Stromal cell of bone marrow (primary cell): ENCODE results near the gene TNRC6A.
"Not testable (repeated sequence)": the region's sequence is repeated elsewhere in the genome, so short reads cannot be mapped to it uniquely, and the experiment has no call there.

ENCODE experiments used
- DNase-seq: peaks from one replicate; pipeline ENCODE4 v3.0.0-alpha.2; 2012; ENCODE audit warnings: low read depth

Gene TNRC6A

DNA sequence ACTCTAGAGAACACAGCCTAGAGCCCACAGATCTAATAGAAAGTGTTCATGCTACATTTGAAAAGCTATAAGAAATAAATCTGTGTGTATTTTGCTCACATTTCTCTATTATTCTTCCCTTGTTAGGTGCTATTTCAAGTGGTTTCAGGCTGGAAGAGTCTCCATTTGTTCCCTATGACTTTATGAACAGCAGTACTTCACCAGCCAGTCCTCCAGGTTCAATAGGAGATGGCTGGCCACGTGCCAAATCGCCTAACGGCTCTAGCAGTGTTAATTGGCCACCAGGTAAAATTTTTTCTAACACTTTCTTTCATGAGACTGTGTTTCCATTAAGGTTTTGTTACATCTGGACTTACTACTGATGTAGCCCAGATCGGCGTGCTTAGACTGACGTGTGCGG, 85.6 kb downstream of the TNRC6A start:
- DNase-seq = no peak

DNA sequence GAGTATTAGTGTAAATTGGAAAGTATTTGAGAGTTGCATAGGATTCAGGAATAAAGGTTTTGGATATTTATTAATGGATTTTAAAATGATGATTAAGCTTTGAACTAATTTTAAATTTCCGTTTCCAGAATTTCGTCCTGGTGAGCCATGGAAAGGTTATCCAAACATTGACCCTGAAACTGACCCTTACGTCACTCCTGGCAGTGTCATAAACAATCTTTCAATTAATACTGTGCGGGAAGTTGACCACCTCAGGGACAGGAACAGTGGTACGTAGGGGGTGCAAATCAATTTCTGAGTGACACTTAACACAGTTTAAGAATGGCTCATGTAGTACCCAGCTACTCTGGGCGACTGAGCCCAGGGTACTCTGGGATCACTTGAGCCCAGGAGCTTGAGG, 87.2 kb downstream of the TNRC6A start:
- no peak for DNase-seq

DNA sequence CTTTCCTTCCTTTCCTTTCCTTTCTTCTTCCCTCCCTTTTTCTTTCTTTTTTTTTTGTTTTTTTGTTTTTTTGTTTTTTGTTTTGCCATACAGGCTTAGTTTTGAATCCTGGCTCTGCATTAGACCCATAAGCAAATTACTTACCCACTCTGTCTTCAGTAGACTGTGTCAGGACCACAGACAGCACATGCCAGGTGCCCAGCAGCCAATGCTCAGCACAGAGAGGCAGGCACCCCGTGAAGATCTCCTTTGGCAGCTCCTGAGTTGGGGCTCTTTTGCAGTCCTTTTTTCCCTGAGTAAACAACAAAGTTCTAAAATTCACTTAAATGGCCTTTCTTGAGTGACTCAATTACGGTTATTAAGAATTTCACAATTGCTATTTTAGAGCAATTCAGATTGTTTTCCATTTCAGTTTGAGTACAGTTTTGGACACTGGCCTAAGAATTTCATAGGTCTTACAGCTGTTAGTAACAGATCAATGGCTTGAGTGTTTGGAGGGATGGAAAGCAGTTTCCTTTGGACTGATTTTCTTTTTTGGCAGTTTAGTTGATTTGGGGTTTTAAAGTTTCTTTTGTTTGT, 90.1 kb downstream of the TNRC6A start:
- DNase-seq = no peak

DNA sequence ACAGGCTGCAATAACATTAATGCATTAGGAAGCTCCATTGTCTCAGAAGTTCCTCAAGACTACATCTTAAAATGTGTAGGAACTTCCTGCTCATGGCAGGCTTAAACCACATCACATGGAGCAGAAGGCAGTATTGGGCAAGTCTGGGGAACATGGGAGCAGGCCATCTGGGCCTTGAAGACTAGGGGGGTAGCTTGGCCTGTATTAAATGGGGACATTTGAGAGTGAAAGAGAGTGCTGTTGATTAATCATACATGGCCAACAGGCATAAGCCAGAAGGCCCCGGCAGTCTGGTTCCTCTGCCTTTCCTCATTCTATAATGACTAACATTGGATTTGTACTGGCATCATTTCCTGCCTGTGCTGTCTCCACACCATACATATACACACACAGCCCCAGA, 91.1 kb downstream of the TNRC6A start:
- DNase-seq = no peak

DNA sequence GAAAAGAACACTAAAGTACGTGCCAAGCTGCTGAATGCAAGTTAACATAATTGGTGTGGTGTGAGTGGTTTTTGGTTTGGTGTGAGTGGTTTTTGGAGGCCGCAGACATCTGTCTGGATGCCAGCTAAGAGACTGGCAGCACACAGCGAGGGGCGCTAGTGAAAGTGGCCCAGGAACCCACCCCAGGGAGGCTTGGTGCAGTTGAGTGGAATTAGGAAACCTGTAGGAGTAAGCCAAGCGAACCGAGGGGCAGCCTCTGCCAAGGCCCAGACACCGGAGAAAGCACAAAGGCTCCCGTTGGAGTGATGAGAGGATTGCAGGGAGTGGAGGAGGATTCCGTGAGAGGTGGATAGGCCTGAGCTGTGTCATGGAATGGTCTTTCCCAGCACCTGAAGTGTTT, 91.7 kb downstream of the TNRC6A start:
- DNase-seq = no peak

DNA sequence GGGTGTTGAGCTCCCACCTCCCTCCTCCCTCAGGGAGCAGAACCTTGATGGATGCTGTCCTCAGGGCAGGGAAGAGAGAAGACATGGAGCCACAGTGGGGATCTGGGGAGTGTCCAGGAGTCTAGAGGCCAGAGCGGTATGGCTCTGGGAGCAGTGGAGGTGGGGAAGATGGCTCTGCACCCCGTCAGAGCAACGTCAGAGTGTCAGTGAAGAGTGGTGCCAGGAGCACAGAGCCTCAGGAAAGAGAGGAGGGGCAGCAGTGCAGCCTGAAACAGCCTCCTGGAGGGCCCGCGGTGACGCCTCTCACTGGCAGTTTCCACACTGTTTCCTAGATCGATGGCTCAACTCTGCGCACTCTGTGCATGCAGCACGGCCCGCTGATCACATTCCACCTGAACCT, 93.1 kb downstream of the TNRC6A start:
- DNase-seq = no peak

DNA sequence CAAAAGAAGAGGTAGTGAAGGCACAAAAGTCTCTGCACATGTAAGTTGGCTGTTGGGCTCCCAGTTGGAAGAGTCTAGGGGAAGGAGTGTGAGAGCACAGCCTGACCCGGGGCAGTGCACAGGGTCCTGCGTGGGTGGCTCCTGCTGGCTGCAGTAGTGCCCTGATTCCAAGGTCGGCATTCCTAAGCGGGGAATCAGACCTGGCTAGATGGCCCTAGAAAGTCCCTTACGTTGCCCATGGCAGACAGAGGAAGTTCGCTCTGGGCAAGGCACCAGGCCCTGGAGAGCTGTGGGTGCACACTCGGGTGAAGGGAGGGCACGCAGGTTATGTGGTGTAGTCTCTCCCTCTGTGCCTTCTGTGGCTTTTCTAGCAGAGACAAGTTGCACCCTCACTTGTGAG, 93.5 kb downstream of the TNRC6A start:
- no peak for DNase-seq

DNA sequence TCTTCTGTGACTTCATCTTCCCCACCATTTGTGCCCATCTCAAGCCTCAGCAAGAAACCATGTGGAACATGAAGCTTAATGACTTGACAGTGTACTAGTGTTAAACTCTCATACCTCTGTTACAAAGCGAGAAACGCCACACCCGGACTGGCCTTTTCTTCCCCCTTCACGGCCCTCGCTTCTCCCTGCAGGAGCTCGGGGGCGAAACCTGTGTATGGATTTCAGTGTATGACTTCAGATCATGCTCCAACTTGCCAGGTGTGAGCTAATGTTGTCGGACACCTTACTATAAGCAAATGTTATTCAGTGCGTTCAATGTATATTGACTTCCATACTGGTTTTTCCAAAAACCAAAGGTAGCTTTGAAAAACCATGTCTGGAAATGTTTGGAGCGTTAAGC, 96.2 kb downstream of the TNRC6A start:
- DNase-seq = no peak

DNA sequence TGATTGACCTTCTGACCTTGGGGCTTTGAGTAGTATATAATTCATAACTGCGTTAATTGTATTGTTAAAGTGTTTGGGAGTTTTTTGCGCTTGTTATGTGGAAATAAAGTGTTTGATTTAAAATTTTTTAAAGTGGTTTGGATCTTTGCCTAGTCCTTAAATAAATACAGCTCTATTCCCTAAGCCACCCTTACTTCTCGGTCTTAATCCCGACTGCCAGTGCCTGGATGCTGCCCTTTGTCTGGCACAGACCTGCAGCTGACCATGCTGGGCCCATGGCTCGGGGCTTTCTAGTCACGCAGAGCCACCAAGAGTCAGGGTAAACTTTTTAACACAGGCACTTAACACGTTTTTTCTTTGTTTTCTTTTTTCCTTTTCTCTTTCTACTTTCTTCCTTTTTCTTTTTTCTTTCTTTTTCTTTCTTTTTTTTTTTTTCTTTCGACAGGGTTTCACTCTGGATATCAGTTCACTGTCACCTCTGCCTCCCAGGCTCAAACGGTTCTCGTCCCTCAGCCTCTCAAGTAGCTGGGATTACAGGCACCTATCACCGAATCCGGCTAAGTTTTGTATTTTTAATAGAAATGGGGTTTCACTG, 96.7 kb downstream of the TNRC6A start:
- no peak for DNase-seq

DNA sequence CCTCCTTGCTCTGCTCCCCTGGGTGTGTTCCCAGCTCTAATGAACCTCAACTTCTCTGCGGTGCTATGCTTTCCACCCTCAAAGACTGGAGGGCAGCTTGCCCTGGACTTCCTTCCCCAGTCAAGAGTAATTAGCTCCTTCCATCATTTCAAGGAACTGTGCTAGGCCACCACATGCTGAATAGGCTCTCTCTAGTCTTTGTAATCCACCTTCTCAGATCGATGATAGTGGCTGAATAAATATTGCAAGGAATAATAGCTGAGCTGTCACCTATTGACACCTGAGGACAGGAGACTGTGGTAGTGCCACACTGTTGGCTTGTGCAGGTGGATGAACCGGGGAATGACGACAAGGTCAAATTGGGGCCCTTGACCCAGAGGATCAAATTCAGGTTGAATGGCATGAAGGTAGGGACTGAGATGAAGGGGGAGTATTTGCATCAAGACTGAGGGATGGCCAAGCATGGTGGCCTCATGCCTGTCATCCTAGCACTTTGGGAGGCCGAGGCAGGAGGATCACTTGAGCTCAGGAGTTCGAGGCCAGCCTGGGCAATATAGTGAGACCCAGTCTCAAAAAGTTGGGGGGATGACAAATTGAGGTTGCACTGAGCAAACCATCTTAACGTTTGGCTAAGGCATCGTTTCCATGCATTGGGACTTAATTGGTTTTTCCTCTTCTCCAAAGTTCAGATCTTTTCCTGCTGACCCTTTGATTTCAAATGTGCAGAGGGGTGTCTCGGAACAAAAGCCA, 97.5 kb downstream of the TNRC6A start:
- DNase-seq = no peak

DNA sequence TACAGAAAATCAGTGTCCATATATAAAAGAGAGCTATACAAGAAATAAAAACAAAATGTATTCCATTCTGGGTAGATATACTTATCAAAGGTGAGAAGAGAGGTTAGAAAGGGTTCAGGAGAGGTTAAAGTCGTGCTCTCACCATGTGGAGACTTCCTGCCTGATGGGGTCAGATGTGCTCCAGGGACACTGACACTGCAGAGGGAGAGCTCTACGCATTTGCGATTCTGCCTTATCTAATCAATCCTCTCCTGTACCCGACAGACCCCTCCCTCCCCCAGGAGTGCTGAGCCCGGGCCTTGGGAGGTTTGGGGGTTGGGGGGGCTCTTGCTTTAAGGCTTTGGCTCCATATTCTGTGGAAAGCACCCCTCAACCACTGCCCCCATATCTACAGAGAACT, 99.7 kb downstream of the TNRC6A start:
- no peak for DNase-seq

DNA sequence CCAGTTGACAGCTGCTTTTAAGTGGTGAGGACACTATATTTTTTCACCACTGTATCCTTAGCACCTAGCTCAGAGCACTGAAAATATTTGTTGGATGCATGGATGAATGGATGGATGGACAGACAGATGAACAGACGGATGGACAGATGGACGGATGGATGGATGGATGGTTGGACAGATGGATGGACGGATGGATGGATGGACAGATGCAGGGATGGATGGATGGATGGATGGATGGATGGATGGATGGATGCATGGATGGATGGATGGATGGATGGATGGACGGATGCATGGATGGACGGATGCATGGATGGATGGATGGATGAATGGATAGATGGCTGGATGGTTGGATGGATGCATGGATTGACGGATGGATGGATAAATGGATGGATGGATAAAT, 103.9 kb downstream of the TNRC6A start:
- DNase-seq = no peak

DNA sequence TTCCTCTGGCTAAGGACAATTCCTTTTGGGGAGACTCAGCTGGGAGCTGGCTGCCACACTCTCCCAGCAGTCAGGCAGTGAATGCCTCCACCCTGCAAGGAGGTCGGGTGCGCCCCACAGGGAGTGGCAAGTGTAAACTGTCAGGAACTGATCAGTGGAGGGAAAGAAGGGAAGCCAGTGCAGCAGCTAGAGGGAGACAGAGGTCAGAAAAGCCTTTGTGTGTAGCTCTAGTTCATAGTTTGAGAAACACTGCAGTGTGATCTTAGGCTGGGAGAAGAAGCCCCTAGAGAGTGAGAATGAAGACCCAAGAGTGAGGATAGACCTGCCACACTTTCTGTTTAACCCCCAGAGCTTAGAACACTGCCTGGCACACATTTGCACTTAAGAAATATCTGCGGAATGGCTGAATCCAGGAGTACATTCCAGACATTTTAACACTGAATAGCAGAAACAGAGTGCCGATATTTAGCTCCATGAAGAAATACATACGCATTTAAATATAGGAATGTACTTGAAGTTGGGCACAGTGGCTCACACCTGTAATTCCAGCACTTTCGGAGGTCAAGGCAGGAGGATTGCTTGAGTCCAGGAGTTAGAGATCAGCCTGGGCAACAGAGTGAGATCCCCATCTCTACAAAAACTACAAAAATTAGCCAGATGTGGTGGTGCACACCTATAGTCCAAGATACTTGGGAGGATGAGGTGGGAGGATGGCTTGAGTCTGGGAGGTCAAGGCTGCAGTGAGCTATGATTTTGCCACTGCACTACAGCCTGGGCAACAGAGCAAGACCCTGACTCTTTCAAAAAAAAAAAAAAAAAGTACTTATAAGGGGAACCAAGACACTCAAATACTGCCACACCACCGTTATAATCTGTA, 105.2 kb downstream of the TNRC6A start:
- DNase-seq = no peak

DNA sequence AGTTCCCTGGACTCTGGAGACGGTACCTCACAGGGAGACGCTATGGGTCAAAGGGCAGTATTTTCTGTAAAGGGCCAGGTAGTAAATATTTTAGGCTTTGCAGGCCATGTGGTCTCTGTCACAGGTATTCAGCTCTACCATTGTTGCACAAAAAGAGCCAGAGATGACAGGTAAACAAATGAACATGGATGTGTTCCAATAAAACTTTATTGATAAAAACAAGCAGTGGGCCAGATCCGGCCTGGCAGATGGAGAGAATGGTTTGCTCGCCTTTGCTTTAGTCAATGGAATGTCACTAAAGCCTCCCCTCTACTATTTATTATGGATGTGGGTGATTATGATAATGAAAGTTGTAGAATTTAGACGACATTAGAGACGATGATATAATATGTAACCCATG, 107.4 kb downstream of the TNRC6A start:
- no peak for DNase-seq

DNA sequence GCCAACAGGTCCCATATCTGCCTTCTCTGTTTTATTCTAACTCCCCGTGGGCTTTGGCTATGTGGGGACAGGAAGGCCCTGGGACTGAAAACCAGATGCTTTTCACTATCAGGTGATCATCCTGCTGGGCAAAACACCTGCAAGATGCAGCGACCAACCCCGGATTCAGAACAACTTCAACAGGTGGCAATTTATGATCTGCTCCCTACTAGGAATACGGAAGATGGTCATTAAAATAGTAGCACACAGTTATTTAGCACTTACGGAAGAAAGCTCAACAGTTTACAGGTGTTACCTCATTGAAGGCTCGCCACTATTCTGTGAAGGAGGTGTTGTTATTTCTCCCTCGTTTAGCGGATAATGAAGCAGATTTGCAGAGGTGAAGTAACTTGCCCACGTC, 108.5 kb downstream of the TNRC6A start:
- no peak for DNase-seq

DNA sequence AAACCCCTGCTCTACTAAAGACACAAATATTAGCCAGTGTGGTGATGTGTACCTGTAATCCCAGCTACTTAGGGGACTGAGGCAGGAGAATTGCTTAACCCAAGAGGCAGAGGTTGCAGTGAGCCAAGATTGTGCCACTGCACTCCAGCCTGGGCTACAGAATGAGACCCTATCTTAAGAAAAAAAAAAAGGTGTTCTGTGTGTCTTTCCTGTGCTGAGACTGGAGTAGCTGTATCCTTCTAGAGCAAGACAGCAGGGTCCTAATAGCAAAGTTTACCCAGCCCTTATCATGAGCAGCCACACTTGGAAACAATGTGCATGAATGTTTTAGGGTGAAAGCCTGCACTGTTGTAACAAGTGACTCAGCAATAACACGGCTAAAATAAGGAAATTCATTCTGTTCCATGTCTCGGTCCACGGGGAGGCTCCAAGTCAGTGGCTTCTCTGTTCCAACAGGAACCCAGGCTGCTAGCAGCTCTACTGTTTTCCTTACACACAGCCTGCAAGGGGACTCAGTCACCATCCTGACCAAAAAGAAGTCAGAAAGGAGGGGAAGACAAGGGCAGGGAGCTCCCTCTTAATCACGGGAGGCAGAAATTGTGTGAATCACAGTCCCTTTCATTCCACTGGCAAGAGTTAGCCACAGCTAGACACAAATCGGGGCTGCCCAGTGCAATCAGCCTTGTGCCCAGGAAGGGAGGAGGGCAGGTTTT, 109.3 kb downstream of the TNRC6A start:
- peak; percentile 57 for DNase-seq

DNA sequence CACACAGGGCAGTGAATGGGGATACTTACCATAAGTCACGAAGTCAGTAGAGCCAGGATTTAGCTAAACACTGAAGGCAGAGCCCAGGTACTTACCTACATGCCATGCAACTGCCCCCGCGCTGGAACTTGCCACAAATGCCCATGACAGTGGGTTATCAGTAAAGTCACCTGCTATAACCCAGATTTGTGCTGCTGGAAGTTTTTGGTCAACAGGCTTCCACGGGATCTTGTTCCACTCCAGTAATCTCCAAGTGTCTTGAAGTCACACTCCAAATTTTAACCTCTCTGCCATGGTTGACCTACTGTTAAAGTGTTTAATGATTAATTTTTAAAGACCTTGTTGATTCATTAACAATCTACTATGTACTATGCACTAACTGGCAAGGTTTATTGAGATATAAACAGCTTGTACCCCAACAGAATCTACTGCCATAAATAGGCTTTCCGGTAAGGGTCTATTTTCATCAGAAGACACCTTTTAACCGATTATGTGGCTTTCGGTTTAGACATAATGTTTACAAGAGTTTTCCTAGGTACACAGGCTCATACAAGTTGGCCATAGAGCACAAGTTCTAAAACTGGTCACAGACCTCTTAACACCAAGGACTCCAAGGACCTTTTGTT, 110.0 kb downstream of the TNRC6A start:
- no peak for DNase-seq

DNA sequence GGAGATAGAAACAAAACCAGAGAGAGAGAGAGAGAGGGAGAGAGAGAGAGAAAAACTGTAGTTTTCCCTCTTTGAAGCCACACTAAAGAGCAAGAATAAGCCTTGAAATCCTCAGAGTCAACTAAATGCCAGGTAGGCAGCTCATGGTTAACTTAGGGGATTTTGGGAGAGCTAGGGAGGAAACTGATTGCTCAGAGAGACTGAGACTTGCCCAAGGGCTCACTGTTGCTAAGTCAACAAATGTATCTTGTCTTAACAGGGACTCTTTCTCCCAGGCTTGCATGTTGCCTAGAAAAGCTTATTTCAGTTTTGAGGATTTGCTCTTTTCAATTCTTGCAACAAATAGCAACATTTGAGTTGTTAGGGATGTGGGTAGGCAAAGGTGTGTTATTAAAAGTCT, 111.8 kb downstream of the TNRC6A start:
- no peak for DNase-seq

DNA sequence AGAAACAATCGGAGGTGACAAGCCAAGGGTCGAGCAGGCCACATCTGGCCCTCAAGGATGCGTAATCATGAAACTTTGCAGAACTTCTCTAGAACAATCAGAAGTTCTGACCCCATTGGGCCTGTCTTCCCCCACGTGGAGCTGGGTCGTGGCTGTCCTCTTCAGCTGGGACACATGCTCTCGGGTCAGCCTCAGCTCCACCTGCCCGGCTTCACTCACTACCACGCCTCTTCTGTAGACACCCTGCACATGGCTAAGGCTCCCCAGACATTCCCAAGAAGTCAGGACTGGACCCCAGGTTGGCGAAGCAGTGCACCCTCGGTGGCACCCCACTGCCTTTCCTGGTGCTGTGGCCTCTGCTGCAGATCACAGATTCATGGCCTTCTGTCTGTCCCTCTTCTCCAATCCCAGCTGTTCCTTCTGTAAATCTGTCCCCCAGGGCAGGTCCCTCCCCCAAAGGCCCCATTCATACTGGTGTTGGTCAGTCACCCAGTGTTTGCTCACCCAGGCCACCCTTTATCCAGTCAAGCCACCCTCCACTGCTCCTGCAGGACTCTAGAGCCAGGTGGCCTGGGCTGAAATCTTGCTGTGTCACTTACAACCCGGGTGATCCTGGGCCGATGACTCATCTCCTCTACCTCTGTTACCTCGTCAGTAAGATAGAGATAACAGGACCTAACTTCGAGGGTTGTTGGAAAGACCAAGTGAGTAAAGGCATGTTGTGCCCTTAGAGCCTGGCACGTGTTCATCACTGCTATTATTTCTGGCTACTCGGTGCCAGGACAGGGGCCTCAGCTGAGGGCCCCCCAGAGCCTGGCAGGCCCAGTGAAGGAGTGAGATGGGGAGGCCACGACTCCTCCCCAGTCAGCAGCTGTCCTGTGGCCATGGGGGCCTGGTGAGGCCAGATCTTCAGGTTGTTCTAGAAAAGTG, 114.9 kb downstream of the TNRC6A start:
- no peak for DNase-seq

DNA sequence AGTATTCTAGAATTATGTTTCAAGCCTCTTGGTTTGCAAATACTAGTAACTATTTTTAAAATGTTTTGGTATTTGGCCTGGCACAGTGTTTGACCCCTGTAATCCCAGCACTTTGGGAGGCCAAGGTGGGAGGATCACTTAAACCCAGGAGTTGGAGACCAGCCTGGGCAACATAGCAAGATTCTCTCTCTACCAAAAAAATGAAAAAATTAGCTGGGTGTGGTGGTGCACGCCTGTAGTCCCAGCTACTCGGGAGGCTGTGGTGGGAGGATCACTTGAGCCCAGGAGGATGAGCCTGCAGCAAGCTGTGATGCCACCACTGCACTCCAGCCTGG, 115.5 kb downstream of the TNRC6A start:
- DNase-seq = not testable (repeated sequence)
